K562 treated with DMSO at 1 percent for 4 hours (cell line): ENCODE results near the gene LDB1. TPM values are rescaled to one million over a fixed set of nuclear protein-coding genes. Genes with fewer than 3 reads are reported as not detected.

ENCODE experiments used
- total RNA-seq: library from RNA; unstranded; fragments of 300-600 nt; gene quantifications from 2 replicates; pipeline ENCODE4 v1.2.3, GENCODE V29; 2022; ENCODE audit not compliant: insufficient read depth

The LDB1 gene, protein sequence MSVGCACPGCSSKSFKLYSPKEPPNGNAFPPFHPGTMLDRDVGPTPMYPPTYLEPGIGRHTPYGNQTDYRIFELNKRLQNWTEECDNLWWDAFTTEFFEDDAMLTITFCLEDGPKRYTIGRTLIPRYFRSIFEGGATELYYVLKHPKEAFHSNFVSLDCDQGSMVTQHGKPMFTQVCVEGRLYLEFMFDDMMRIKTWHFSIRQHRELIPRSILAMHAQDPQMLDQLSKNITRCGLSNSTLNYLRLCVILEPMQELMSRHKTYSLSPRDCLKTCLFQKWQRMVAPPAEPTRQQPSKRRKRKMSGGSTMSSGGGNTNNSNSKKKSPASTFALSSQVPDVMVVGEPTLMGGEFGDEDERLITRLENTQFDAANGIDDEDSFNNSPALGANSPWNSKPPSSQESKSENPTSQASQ
- 45.9 and 72.4 TPM in 2 replicates for total RNA-seq

DNA sequence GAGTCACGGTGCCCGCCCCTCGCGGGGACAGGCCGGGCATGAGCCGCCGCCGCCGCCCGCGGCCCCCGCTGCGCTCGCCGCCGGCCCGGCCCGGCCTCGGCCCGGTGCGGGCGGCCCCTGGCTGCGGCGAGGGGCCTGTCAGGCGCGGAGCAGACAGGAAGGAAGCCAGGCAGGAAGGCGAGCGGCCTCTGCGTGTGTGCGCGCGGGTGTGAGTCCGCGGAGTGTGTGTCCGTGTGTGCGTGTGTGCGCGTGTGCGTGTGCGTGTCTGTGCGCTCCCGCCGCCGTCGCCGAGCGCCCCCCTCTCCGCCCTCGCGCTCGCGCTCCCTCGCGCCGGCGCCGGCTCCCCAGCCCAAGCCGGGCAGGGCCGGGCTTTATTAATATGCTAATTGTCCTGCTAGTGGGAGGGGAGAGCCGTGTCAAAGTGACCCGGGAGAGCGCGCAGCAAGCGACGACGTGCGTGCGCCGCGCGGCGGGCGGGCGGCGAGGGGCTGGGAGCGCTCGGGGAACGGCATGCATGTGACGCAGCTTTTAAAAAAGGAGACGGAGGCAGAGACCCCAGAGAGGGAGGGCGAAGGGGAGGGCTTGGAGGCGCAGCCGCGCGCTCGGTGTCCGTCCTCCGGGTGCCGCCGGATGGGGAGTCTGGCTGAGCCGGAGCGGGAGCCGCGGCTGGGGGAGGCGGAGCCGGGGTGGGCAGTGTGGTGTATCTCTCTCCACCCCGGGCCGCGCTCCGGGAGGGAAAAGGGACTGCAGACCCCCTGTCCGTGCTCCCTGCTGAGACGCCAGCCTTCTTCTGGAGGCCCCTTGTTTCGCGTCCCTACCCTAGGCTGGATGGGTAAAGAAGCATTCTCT lies at the start of gene LDB1:
TSS of gene LDB1 (minus strand) at position 227 of the 849 bp plus-strand sequence. CDS start 258 bp downstream, outside the sequence.

DNA sequence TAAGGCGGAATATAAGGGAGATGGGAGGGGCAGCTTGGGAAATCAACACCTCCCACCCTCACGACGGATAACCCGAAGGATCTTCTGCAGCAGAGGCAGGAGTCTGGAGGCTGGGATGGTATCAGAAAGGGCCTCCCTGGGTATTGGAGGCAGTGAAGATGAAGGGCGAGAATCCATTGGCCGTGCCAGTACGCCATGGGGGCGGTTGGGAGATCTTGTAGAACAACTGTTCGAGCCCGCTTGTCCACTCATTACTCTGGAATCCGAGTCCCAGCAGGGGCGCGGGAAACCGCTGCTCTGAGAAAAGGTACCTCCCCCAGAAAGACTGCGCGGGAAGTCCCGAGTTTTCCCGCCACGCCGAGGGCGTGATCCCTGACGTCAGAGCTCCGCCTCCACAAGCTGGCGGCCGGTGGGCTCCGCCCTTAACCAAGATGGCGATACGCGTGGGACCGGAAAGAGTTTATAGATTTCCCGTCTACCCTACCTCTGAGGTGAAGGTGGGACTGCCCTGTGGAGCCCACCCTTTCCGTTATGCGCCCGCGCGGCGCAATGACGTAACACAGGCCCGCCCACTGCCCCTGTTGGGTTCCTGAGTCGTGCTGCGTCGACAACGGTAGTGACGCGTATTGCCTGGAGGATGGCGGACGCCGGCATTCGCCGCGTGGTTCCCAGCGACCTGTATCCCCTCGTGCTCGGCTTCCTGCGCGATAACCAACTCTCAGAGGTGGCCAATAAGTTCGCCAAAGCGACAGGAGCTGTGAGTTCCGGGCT lies 31.8 kb upstream of the LDB1 start, which contains the start of gene NOLC1:
TSS of gene NOLC1 (plus strand) at position 616 of the 771 bp plus-strand sequence. CDS start at position 638, 22 bp downstream.

GRCh38 chr10:102132563-102133372 lies 12.6 kb upstream of the LDB1 start, which contains the start of gene PPRC1:
Gene PPRC1, plus strand, starts transcription at chr10:102133040. Its CDS starts 29 bp downstream, at chr10:102133069.

GRCh38 chr10:102064868-102065560 lies 55.2 kb downstream of the LDB1 start, which contains the start of gene HPS6:
Gene HPS6, plus strand, starts transcription at chr10:102065349. Its CDS starts 126 bp downstream, at chr10:102065475.

Other genes starting within 250 kb of the LDB1 start
- gene ARMH3, start 64.2 kb downstream of the LDB1 start, total RNA-seq: not detected in 2 replicates
- gene HPS6, start 55.0 kb downstream of the LDB1 start, total RNA-seq: 6.1 and 7.8 TPM in 2 replicates
- gene PPRC1, start 12.7 kb upstream of the LDB1 start, total RNA-seq: 7.0 and 8.3 TPM in 2 replicates
- 43.9 and 52.6 TPM in 2 replicates for gene NOLC1, start 32.0 kb upstream of the LDB1 start, total RNA-seq
- gene ELOVL3, start 105.9 kb upstream of the LDB1 start, total RNA-seq: not detected in 2 replicates
- not detected in 2 replicates for gene PITX3, start 121.1 kb upstream of the LDB1 start, total RNA-seq
- 31.9 and 38.3 TPM in 2 replicates for gene GBF1, start 125.2 kb upstream of the LDB1 start, total RNA-seq